HEK293 (cell line): ENCODE results near the gene DPYSL3.

ENCODE experiments used
- CTCF ChIA-PET: fragments of 350-600 bp; formaldehyde crosslinking; extraction: SDS; loops from one replicate; lab custom pipeline; 2021; ENCODE audit warnings: antibody characterized with exemption; lab: Yijun Ruan, JAX
- POLR2A ChIA-PET: fragments of 300-600 bp; formaldehyde crosslinking; extraction: SDS; loops from one replicate; lab custom pipeline; 2020; ENCODE audit warnings: antibody characterized with exemption, inconsistent platforms; lab: Yijun Ruan, JAX
- H3K27ac ChIP-seq: fragments of 200-500 bp; sonication (Bioruptor generic); 2 replicates; pipeline ENCODE4 v1.5.1; 2014; ENCODE audit warnings: low read depth, low read length, control low read depth, inconsistent platforms; ENCODE audit errors: extremely low read depth
- H3K36me3 ChIP-seq, 2 experiments: fragments of 200-500 bp in 1 of 2; sonication (Bioruptor generic) in 1 of 2; 1 replicate in 1 of 2; 2 replicates in 1 of 2; pipeline ENCODE4 v1.5.1; 2014 to 2017; ENCODE audit warnings: inconsistent platforms in 2 of 2, low read length in 2 of 2; ENCODE audit not compliant: control insufficient read depth in 2 of 2, insufficient read depth in 1 of 2
- H3K4me1 ChIP-seq: fragments of 200-500 bp; sonication (Bioruptor generic); 2 replicates; pipeline ENCODE4 v1.5.1; 2014; ENCODE audit warnings: mild to moderate bottlenecking, low read length, inconsistent platforms; ENCODE audit not compliant: control insufficient read depth, insufficient read depth
- H3K4me3 ChIP-seq: 2 replicates; pipeline ENCODE4 v1.5.1; 2011; ENCODE audit warnings: low read depth, mild to moderate bottlenecking, control low read depth, low read length, moderate library complexity
- H3K9me3 ChIP-seq: fragments of 200-500 bp; sonication (Bioruptor generic); 2 replicates; pipeline ENCODE4 v1.5.1; 2014; ENCODE audit warnings: low read depth, low read length, inconsistent platforms; ENCODE audit not compliant: control insufficient read depth, insufficient read depth
- ATF2 ChIP-seq: fragments of 450-650 bp; formaldehyde crosslinking; IDR thresholded peaks from 2 replicates; pipeline ENCODE4 v1.5.1; 2016; ENCODE audit warnings: missing biosample characterization, missing genetic modification characterization, low read depth
- EGR2 ChIP-seq: fragments of 450-650 bp; formaldehyde crosslinking; IDR thresholded peaks from 2 replicates; pipeline ENCODE4 v1.5.1; 2016; ENCODE audit warnings: low read depth, missing biosample characterization, missing genetic modification characterization
- HIC1 ChIP-seq: fragments of 450-650 bp; formaldehyde crosslinking; IDR thresholded peaks from 2 replicates; pipeline ENCODE4 v1.5.1; 2016; ENCODE audit warnings: missing biosample characterization, missing genetic modification characterization
- HOXC10 ChIP-seq: sonication (generic); formaldehyde crosslinking; IDR thresholded peaks from 2 replicates; pipeline ENCODE4 v1.8.1; 2023; ENCODE audit warnings: mild to moderate bottlenecking, missing genetic modification reagents
- KLF1 ChIP-seq: fragments of 450-650 bp; formaldehyde crosslinking; IDR thresholded peaks from 2 replicates; pipeline ENCODE4 v1.5.1; 2016; ENCODE audit warnings: missing biosample characterization, missing genetic modification characterization
- KLF8 ChIP-seq: fragments of 450-650 bp; formaldehyde crosslinking; IDR thresholded peaks from 2 replicates; pipeline ENCODE4 v1.5.1; 2016; ENCODE audit warnings: missing biosample characterization, missing genetic modification characterization
- PRDM6 ChIP-seq: fragments of 450-650 bp; formaldehyde crosslinking; IDR thresholded peaks from 2 replicates; pipeline ENCODE4 v1.5.1; 2017; ENCODE audit warnings: missing biosample characterization, missing genetic modification characterization
- REPIN1 ChIP-seq: fragments of 450-650 bp; formaldehyde crosslinking; IDR thresholded peaks from 2 replicates; pipeline ENCODE4 v1.5.1; 2017; ENCODE audit warnings: missing biosample characterization, missing genetic modification characterization, low read depth
- ZBTB8A ChIP-seq: fragments of 450-650 bp; formaldehyde crosslinking; IDR thresholded peaks from 2 replicates; pipeline ENCODE4 v1.5.1; 2016; ENCODE audit warnings: missing biosample characterization, missing genetic modification characterization
- ZNF157 ChIP-seq: fragments of 450-650 bp; formaldehyde crosslinking; IDR thresholded peaks from 2 replicates; pipeline ENCODE4 v1.5.1; 2016; ENCODE audit warnings: missing biosample characterization, missing genetic modification characterization
- ZNF169 ChIP-seq: fragments of 450-650 bp; formaldehyde crosslinking; IDR thresholded peaks from 2 replicates; pipeline ENCODE4 v1.5.1; 2016; ENCODE audit warnings: missing biosample characterization, missing genetic modification characterization
- ZNF202 ChIP-seq: fragments of 450-650 bp; formaldehyde crosslinking; IDR thresholded peaks from 2 replicates; pipeline ENCODE4 v1.5.1; 2016; ENCODE audit warnings: missing biosample characterization, missing genetic modification characterization, borderline replicate concordance
- ZNF211 ChIP-seq: fragments of 450-650 bp; formaldehyde crosslinking; IDR thresholded peaks from 2 replicates; pipeline ENCODE4 v1.5.1; 2016; ENCODE audit warnings: low read depth, missing biosample characterization, missing genetic modification characterization
- ZNF24 ChIP-seq: fragments of 450-650 bp; formaldehyde crosslinking; IDR thresholded peaks from 2 replicates; pipeline ENCODE4 v1.5.1; 2016; ENCODE audit warnings: missing biosample characterization, missing genetic modification characterization
- ZNF274 ChIP-seq, 2 experiments: fragments of 200-500 bp in 1 of 2; fragments of 450-650 bp in 1 of 2; sonication (Bioruptor generic) in 1 of 2; formaldehyde crosslinking in 1 of 2; IDR thresholded peaks; 2 replicates each; pipeline versions ENCODE4 v1.5.1 to v1.6.1; 2014 to 2016; ENCODE audit warnings: borderline replicate concordance in 1 of 2, inconsistent platforms in 1 of 2, low read length in 1 of 2, missing biosample characterization in 1 of 2, missing genetic modification characterization in 1 of 2
- ZNF366 ChIP-seq: fragments of 450-650 bp; formaldehyde crosslinking; conservative IDR thresholded peaks from 2 replicates; pipeline ENCODE4 v1.5.1; 2016; ENCODE audit warnings: missing biosample characterization, missing genetic modification characterization
- ZNF488 ChIP-seq: fragments of 450-650 bp; formaldehyde crosslinking; IDR thresholded peaks from 2 replicates; pipeline ENCODE4 v1.5.1; 2016; ENCODE audit warnings: missing biosample characterization, missing genetic modification characterization
- ZNF658 ChIP-seq: fragments of 450-650 bp; formaldehyde crosslinking; IDR thresholded peaks from 2 replicates; pipeline ENCODE4; 2016; ENCODE audit warnings: missing biosample characterization, missing genetic modification characterization
- ZNF670 ChIP-seq: fragments of 450-650 bp; formaldehyde crosslinking; IDR thresholded peaks from 2 replicates; pipeline ENCODE4 v1.5.1; 2016; ENCODE audit warnings: missing biosample characterization, missing genetic modification characterization, low read depth
- ZNF701 ChIP-seq: fragments of 450-650 bp; formaldehyde crosslinking; IDR thresholded peaks from 2 replicates; pipeline ENCODE4 v1.5.1; 2016; ENCODE audit warnings: missing biosample characterization, missing genetic modification characterization
- ZNF837 ChIP-seq: fragments of 450-650 bp; formaldehyde crosslinking; IDR thresholded peaks from 2 replicates; pipeline ENCODE4 v1.5.1; 2016; ENCODE audit warnings: missing biosample characterization, missing genetic modification characterization

DPYSL3 gene

GRCh38 chr5:147482706-147483180, 27.1 kb downstream of the DPYSL3 start (continued):
- TF ChIP-seq ZNF488 = no peak

- ChIA-PET POLR2A (no interaction called here), CTCF (interaction anchor here (0.6 to 1.7 kb wide), 10 partner anchors 9 to 258 kb away, joined by 3 to 6 read pairs (median 3); no protein-coding TSS in a partner anchor)
- Histone ChIP-seq H3K4me3 (no peak overlapping the region), H3K9me3 (no peaks in the 10 kb centered on the region)
- TF ChIP-seq ATF2 (tag by site-specific recombination) = 0 out of 2 replicates have a peak, but pooled peaks have one; percentile 50
- no peak for TF ChIP-seq EGR2 (tag by site-specific recombination)
- TF ChIP-seq HOXC10 = no peak
- no peak for TF ChIP-seq ZNF157 (tag by site-specific recombination)
- peak; percentile 50 for TF ChIP-seq PRDM6 (tag by site-specific recombination)
- TF ChIP-seq, all 188 proteins: peak for 2
- Histone ChIP-seq H3K36me3 (no peaks in the 10 kb centered on the region), H3K27ac (no peak overlapping the region), H3K4me1 (peaks cover 16% of the 10 kb centered on the region)
Observed at GRCh38 chr5:147481874-147482705, 27.8 kb downstream of the DPYSL3 start.

- POLR2A ChIA-PET = no interaction called here
- H3K4me1 ChIP-seq = peaks cover 16% of the 10 kb centered on the region
- TF ChIP-seq ZNF202 (tag by site-specific recombination) (no peak), KLF1 (tag by site-specific recombination) (0 out of 2 replicates have a peak, but pooled peaks have one; percentile 13)
- no peak overlapping the region for H3K27ac ChIP-seq
- H3K4me3 ChIP-seq = no peak overlapping the region
- no peaks in the 10 kb centered on the region for H3K36me3 ChIP-seq
- no peaks in the 10 kb centered on the region for H3K9me3 ChIP-seq
- CTCF ChIA-PET = interaction anchor here (1.1 to 1.7 kb wide), 4 partner anchors 10 to 28 kb away, joined by 3 to 5 read pairs (median 4); no protein-coding TSS in a partner anchor
Observed at GRCh38 chr5:147481376-147481775, 28.5 kb downstream of the DPYSL3 start.

- Histone ChIP-seq H3K4me3 (no peak overlapping the region), H3K9me3 (no peaks in the 10 kb centered on the region), H3K36me3 (no peaks in the 10 kb centered on the region), H3K4me1 (peaks cover 16% of the 10 kb centered on the region), H3K27ac (no peak overlapping the region)
- ChIA-PET CTCF (interaction anchor here (0.6 to 1.0 kb wide), 2 partner anchors 26 to 84 kb away, joined by 3 read pairs; no protein-coding TSS in a partner anchor), POLR2A (no interaction called here)
- TF ChIP-seq ZNF670 (tag by site-specific recombination) (no peak), ZNF24 (tag by site-specific recombination) (no peak), ZNF274 (IDR thresholded peaks at IDR 0.05; ENCODE audit: low read length) (no peak), ZNF274 (tag by site-specific recombination; IDR thresholded peaks at IDR 0.05; ENCODE audit: borderline replicate concordance) (no peak), ZNF701 (no peak), HIC1 (tag by site-specific recombination) (no peak), ZNF366 (tag by site-specific recombination) (no peak), REPIN1 (no peak), KLF8 (tag by site-specific recombination) (no peak), ZNF169 (tag by site-specific recombination) (no peak), ZNF202 (tag by site-specific recombination) (no peak), ZNF211 (tag by site-specific recombination) (no peak), ZNF837 (tag by site-specific recombination) (no peak), ZNF658 (tag by site-specific recombination) (no peak), ZBTB8A (no peak)
Observed at GRCh38 chr5:147479949-147480348, 29.9 kb downstream of the DPYSL3 start.
